A549 (cell line): ENCODE results near the gene PPIE. TPM values are rescaled to one million over a fixed set of nuclear protein-coding genes. Genes with fewer than 3 reads are reported as not detected.
"Not testable (repeated sequence)": the region's sequence is repeated elsewhere in the genome, so short reads cannot be mapped to it uniquely, and the experiment has no call there.

Experiments
- ATAC-seq, 2 experiments: fragments of 200-7000 bp in 1 of 2; fragments of >200 bp in 1 of 2; cut with Nextera tagmentation in 1 of 2; cut with Tn5 transposase in 1 of 2; 3 replicates each; pipeline versions ENCODE4 v1.8.0 to v1.9.1; 2018 to 2020; ENCODE audit warnings: mild to moderate bottlenecking in 1 of 2, moderate library complexity in 1 of 2
- CTCF ChIA-PET: fragments of 300-600 bp; sonication (Branson Sonifier 250); formaldehyde crosslinking; extraction: SDS; loops from one replicate; lab custom pipeline; 2021; ENCODE audit warnings: antibody characterized with exemption, inconsistent platforms; lab: Yijun Ruan, JAX
- POLR2A ChIA-PET: fragments of 350-600 bp; formaldehyde crosslinking; extraction: SDS; loops from one replicate; lab custom pipeline; 2021; ENCODE audit warnings: antibody characterized with exemption, inconsistent platforms; lab: Yijun Ruan, JAX
- DNase-seq, 2 experiments: peaks; one replicate each; pipeline versions ENCODE4 v3.0.0 to v3.0.0-alpha.2; 2011 to 2016; ENCODE audit warnings: low read depth in 1 of 2, low spot score in 1 of 2
- FAIRE-seq: peaks from 2 replicates; lab custom pipeline; 2011; peaks lifted over from hg19 to GRCh38; lab: Jason Lieb, UNC
- H3K27ac ChIP-seq, 2 experiments: fragments of >200 bp; sonication (Bioruptor Twin); formaldehyde crosslinking; 3 replicates each; pipeline ENCODE4 v1.5.1; 2016 to 2017
- H3K4me1 ChIP-seq: fragments of >200 bp; sonication (Bioruptor Twin); formaldehyde crosslinking; 3 replicates; pipeline ENCODE4 v1.6.1; 2016
- H3K4me2 ChIP-seq: fragments of >200 bp; sonication (Bioruptor Twin); formaldehyde crosslinking; 3 replicates; pipeline ENCODE4 v1.6.1; 2016
- H3K4me3 ChIP-seq: fragments of >200 bp; sonication (Bioruptor Twin); formaldehyde crosslinking; 3 replicates; pipeline ENCODE4 v1.5.1; 2016
- H3K9me3 ChIP-seq: fragments of >200 bp; sonication (Bioruptor Twin); formaldehyde crosslinking; 3 replicates; pipeline ENCODE4 v1.6.1; 2016
- EHMT2 ChIP-seq: fragments of 200-600 bp; sonication (generic); IDR thresholded peaks from 2 replicates; pipeline ENCODE4 v1.6.1; 2016; ENCODE audit warnings: antibody characterized with exemption, low read depth, mild to moderate bottlenecking, moderate library complexity
- GATA3 ChIP-seq: IDR thresholded peaks from 2 replicates; pipeline ENCODE4 v1.6.1; 2012; ENCODE audit warnings: borderline replicate concordance
- JUN ChIP-seq, 2 experiments: fragments of >200 bp; sonication (Bioruptor Twin); formaldehyde crosslinking; IDR thresholded peaks; 2 replicates in 1 of 2; 3 replicates in 1 of 2; pipeline ENCODE4 v1.6.1; 2016 to 2017
- PBX3 ChIP-seq: IDR thresholded peaks from 2 replicates; pipeline ENCODE4 v1.6.1; 2012
- RCOR1 ChIP-seq: fragments of 150-350 bp; IDR thresholded peaks from 2 replicates; pipeline ENCODE4 v1.6.1; 2014; ENCODE audit warnings: antibody characterized with exemption, low read length, low read depth
- RNF2 ChIP-seq: fragments of 200-600 bp; sonication (generic); IDR thresholded peaks from 2 replicates; pipeline ENCODE4 v1.6.1; 2016; ENCODE audit warnings: low read depth, mild to moderate bottlenecking, antibody characterized with exemption, moderate library complexity, borderline replicate concordance
- USF2 ChIP-seq: fragments of 450-650 bp; IDR thresholded peaks from 2 replicates; pipeline ENCODE4 v1.6.1; 2014; ENCODE audit warnings: antibody characterized with exemption
- ZNF302 ChIP-seq: fragments of 250-450 bp; sonication (Bioruptor Pico); IDR thresholded peaks from 2 replicates; pipeline ENCODE4 v1.9.0; 2021; ENCODE audit warnings: inconsistent platforms, mild to moderate bottlenecking, moderate library complexity
- WGBS: methylation state at CpG from one replicate; pipeline ENCODE4 v1.1.6; 2017; ENCODE audit errors: missing lambda C conversion rate; 5-methylcytosine and 5-hydroxymethylcytosine counted together
- polyA plus RNA-seq, 4 experiments: library from polyadenylated mRNA; depleted of rRNA in 3 of 4; stranded (reverse); fragments of >200 nt; fragmentation: RNase III in 1 of 4; extraction: RNeasy Plus Mini Kit Qiagen cat#74134 plus additional on column Dnase treatment in 1 of 4; gene quantifications; 2 replicates in 3 of 4; 3 replicates in 1 of 4; pipeline ENCODE4 v1.2.3, GENCODE V29; 2011 to 2017
- TF ChIP-seq, protein P1 (sequence below): fragments of 150-350 bp; IDR thresholded peaks from 2 replicates; pipeline ENCODE4 v1.6.1; 2014; ENCODE audit warnings: low read depth, mild to moderate bottlenecking, low read length
- TF ChIP-seq, protein P2 (sequence below): fragments of 250-450 bp; sonication (Bioruptor Pico); IDR thresholded peaks from 2 replicates; pipeline ENCODE4 v1.5.0; 2021; ENCODE audit warnings: mild to moderate bottlenecking, moderate library complexity, borderline replicate concordance

Gene PPIE
- polyA plus RNA-seq, 2 of the 4 experiments (the other 2 are of a cell fraction): 46.6 to 75.6 TPM

DNA sequence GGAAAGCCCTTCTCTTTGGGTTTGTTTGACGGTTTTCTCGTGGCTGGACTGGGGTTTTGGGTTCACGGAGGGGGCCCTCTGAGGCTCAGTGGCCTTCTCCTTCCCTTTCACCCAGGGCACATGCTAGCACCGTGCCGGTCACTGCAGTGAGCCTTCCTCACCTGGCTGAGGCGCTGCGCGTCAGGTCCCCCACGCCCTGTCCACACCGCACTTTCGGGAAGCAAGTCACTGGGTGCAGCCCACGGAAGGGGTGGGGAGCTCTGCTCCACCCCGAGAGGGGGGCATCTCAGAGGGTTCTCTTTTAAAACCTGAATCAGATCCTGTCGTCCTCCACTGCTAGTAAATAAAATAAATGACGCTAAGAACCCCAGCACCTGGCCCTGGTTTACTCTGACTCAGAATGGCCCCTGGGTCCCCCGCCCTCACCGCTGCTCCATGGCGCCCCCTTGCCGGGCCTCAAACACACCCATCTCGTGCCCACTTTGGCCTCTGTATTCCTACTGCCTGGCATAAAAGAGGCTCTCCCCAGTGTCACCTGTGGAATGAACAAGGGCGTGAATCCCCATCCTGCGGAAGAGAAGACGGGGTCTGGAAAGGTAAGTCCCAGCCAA lies 34.8 kb downstream of the PPIE start:
- H3K4me1 ChIP-seq, CTCF ChIA-PET, H3K9me3 ChIP-seq, H3K4me2 ChIP-seq, H3K27ac ChIP-seq, DNase-seq, H3K4me3 ChIP-seq, FAIRE-seq, POLR2A ChIA-PET: not testable (repeated sequence)
- WGBS: no CpG with 5 or more reads among the region's 23 CpGs
- ATAC-seq: peak in 1 of 2 experiments; percentile 68; a peak in 3 of 6 replicates

- CTCF ChIA-PET, ATAC-seq, H3K4me1 ChIP-seq, H3K27ac ChIP-seq, DNase-seq, POLR2A ChIA-PET, FAIRE-seq, H3K4me3 ChIP-seq, H3K9me3 ChIP-seq, H3K4me2 ChIP-seq: not testable (repeated sequence)
- WGBS: 83% methylated on average over 4 of the region's 11 CpGs
Measured at GRCh38 chr1:39775141-39775540, 36.5 kb downstream of the PPIE start.

DNA sequence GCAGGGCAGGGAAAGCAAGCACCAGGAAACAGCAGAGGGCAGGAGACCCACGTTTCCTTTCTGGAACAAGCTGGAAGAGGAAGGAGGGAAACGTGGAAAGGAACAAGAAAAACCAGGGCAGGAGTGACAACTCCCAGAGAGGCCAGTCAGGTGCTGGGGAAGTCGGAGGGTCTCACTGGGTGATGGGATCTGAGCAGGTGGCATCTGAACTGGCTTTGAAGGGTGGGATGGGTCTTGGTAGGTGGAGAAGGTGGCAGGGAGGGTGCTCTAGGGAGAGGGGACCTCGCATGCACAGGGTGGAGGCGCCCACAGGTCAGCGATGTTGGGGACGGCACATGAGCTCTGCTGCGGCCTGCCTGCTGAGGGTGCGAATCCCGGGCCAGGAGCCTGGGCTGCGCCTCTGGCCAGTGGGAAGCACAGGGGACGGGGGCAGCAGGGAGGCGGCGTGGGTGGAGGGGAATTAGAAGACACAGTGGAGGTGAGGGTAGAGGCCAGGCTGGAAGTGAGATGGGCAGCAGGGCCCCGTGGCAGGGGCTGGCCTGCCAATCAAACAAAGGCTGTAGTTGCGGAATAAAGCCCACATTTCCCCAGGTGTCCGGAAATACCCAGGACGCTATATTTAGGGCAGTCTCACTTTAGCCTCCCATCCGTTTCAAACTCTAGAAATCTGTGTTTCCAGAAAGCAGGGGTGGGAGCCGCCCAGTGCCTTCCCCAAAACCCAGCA lies 37.2 kb downstream of the PPIE start:
- DNase-seq, H3K4me3 ChIP-seq, CTCF ChIA-PET, FAIRE-seq, H3K27ac ChIP-seq, H3K9me3 ChIP-seq, ATAC-seq, POLR2A ChIA-PET, H3K4me2 ChIP-seq, H3K4me1 ChIP-seq: not testable (repeated sequence)
- 81% methylated on average over 9 of the region's 20 CpGs for WGBS

DNA sequence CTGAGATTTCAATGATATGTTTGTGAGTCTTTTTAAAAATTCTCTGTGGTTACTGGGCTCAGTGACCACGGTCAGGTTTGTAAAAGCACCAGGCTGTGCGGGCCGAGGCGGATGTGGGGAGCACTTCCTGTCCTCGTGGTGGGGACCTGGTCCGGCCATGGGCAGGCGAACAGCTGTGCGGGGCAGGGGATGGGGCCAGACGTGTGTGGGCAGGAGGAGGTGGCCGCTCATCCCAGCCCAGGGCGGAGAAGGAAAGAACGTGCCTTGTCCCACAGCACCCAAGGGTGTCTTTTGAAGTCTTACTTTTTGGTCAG lies 37.7 kb downstream of the PPIE start:
- TF ChIP-seq, protein P1, sequence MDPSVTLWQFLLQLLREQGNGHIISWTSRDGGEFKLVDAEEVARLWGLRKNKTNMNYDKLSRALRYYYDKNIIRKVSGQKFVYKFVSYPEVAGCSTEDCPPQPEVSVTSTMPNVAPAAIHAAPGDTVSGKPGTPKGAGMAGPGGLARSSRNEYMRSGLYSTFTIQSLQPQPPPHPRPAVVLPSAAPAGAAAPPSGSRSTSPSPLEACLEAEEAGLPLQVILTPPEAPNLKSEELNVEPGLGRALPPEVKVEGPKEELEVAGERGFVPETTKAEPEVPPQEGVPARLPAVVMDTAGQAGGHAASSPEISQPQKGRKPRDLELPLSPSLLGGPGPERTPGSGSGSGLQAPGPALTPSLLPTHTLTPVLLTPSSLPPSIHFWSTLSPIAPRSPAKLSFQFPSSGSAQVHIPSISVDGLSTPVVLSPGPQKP: no peak
- no peak for TF ChIP-seq JUN (IDR thresholded peaks at IDR 0.05)
- H3K4me3 ChIP-seq: no peak overlapping the region
- ATAC-seq (no peak), DNase-seq (no peak), FAIRE-seq (no peak)
- ChIA-PET CTCF (no interaction called here), POLR2A (no interaction called here)
- H3K27ac ChIP-seq: no peak overlapping the region
- 88% methylated on average over 12 of the region's 12 CpGs for WGBS
- H3K4me2 ChIP-seq: no peak overlapping the region
- no peaks in the 10 kb centered on the region for H3K9me3 ChIP-seq
- H3K4me1 ChIP-seq: no peaks in the 10 kb centered on the region

GRCh38 chr1:39776886-39777285 lies 38.2 kb downstream of the PPIE start:
- 78% methylated on average over 4 of the region's 4 CpGs for WGBS
- TF ChIP-seq ZNF302 (CRISPR knock-in tag) (no peak), USF2 (no peak), PBX3 (no peak), RCOR1 (no peak), EHMT2 (no peak), RNF2 (no peak), GATA3 (no peak)
- TF ChIP-seq, protein P2, sequence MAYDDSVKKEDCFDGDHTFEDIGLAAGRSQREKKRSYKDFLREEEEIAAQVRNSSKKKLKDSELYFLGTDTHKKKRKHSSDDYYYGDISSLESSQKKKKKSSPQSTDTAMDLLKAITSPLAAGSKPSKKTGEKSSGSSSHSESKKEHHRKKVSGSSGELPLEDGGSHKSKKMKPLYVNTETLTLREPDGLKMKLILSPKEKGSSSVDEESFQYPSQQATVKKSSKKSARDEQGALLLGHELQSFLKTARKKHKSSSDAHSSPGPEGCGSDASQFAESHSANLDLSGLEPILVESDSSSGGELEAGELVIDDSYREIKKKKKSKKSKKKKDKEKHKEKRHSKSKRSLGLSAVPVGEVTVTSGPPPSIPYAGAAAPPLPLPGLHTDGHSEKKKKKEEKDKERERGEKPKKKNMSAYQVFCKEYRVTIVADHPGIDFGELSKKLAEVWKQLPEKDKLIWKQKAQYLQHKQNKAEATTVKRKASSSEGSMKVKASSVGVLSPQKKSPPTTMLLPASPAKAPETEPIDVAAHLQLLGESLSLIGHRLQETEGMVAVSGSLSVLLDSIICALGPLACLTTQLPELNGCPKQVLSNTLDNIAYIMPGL: no peak
- Histone ChIP-seq H3K4me1 (no peaks in the 10 kb centered on the region), H3K4me3 (no peak overlapping the region), H3K27ac (no peak overlapping the region), H3K9me3 (no peaks in the 10 kb centered on the region), H3K4me2 (no peak overlapping the region)
- POLR2A ChIA-PET: no interaction called here
- ATAC-seq (no peak), DNase-seq (no peak), FAIRE-seq (no peak)
- CTCF ChIA-PET: no interaction called here
